GM21529 (cell line): ENCODE data around the gene EDEM3.

ENCODE experiments used
- ATAC-seq: cut with Tn5 transposase; IDR thresholded peaks from one replicate; pipeline ENCODE4 v1.9.1; 2021; ENCODE audit not compliant: unreplicated experiment

Gene EDEM3

GRCh38 chr1:184646178-184646701, 108.4 kb downstream of the EDEM3 start:
- ATAC-seq = no peak

GRCh38 chr1:184644771-184645170, 109.9 kb downstream of the EDEM3 start:
- no peak for ATAC-seq

GRCh38 chr1:184643661-184644060, 111.0 kb downstream of the EDEM3 start:
- no peak for ATAC-seq

DNA sequence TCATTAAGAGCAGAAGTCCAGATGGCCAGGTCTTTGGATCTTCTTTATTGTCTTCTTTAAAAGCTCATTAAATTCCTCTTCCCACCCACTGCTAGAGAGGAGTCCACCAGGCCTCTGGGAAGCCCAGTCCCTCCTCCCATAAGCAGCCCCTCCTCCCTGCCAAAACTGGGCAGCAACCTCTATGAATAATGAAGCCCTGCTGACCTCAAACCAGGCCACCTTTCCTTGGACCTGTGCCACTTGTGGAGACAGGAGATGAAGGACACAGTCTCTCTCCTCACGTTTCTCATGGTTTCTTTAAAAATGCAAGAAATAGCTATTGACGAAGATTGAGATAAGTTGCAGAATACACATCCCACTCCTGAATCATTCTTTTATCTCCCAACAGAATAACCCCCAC, 112.8 kb downstream of the EDEM3 start:
- no peak for ATAC-seq

- no peak for ATAC-seq
Observed at GRCh38 chr1:184640505-184640904, 114.2 kb downstream of the EDEM3 start.
